K562 (cell line): ENCODE measurements around the gene SFR1. TPM values are rescaled to one million over a fixed set of nuclear protein-coding genes. Genes with fewer than 3 reads are reported as not detected.

ENCODE experiments used
- ATAC-seq: fragments of 200-7000 bp; cut with Tn5 transposase; 3 replicates; pipeline ENCODE4 v1.9.1; 2020; ENCODE audit warnings: moderate library complexity
- BruUV-seq: library from RNA; stranded (reverse); fragments of 400-500 nt; replicated peaks from 2 replicates; lab custom pipeline; 2021; lab: Mats Ljungman, UMichigan
- CTCF ChIA-PET: fragments of 300-600 bp; formaldehyde crosslinking; extraction: SDS; loops from one replicate; lab custom pipeline; 2021; ENCODE audit warnings: low intra/inter-chr PET ratio; lab: Yijun Ruan, JAX
- POLR2A ChIA-PET: fragments of 300-600, 350-650 bp; sonication (Branson Sonifier 250); formaldehyde crosslinking; extraction: SDS; loops from one replicate; lab custom pipeline; 2021; ENCODE audit warnings: antibody characterized with exemption, inconsistent platforms; lab: Yijun Ruan, JAX
- DNase-seq, 4 experiments: peaks; one replicate each; pipeline versions ENCODE4 v3.0.0 to v3.0.0-alpha.2; 2011 to 2018; ENCODE audit warnings: low spot score in 3 of 4, mixed read lengths in 3 of 4; ENCODE audit errors: extremely low read depth in 1 of 4
- FAIRE-seq: peaks from 2 replicates; lab custom pipeline; 2011; peaks lifted over from hg19 to GRCh38; lab: Jason Lieb, UNC
- H2AFZ ChIP-seq: 2 replicates; pipeline ENCODE4 v1.6.0; 2011; ENCODE audit warnings: low read depth, low read length, control low read depth, inconsistent platforms
- H3K27ac ChIP-seq: fragments of 200-600 bp; 3 replicates; pipeline ENCODE4 v1.8.0; 2011; ENCODE audit warnings: low read depth, mild to moderate bottlenecking, control low read depth, inconsistent platforms, low read length, moderate library complexity, mixed read lengths; ENCODE audit errors: extremely low read depth
- H3K27me3 ChIP-seq, 2 experiments: fragments of 300-600 bp in 1 of 2; 2 replicates in 1 of 2; 3 replicates in 1 of 2; pipeline versions ENCODE4 v1.6.0 to v1.8.0; 2011; ENCODE audit warnings: inconsistent platforms in 2 of 2, low read length in 2 of 2, mild to moderate bottlenecking in 1 of 2, mixed read lengths in 1 of 2, moderate library complexity in 1 of 2; ENCODE audit not compliant: control insufficient read depth in 2 of 2, insufficient read depth in 2 of 2
- H3K36me3 ChIP-seq: fragments of 300-600 bp; 3 replicates; pipeline ENCODE4 v1.8.0; 2011; ENCODE audit warnings: mild to moderate bottlenecking, low read length, inconsistent platforms; ENCODE audit not compliant: control insufficient read depth, insufficient read depth
- H3K4me1 ChIP-seq, 2 experiments: fragments of 200-600 bp in 1 of 2; replicated peaks in 1 of 2; 2 replicates in 1 of 2; 3 replicates in 1 of 2; pipeline versions ENCODE4 v1.5.1 to v1.8.0; 2011; ENCODE audit warnings: inconsistent platforms in 2 of 2, low read length in 2 of 2, mild to moderate bottlenecking in 1 of 2, mixed read lengths in 1 of 2, moderate library complexity in 1 of 2; ENCODE audit not compliant: control insufficient read depth in 2 of 2, insufficient read depth in 2 of 2
- H3K4me2 ChIP-seq: 2 replicates; pipeline ENCODE4 v1.6.1; 2011; ENCODE audit warnings: low read length, control low read depth, inconsistent platforms, mixed read lengths; ENCODE audit not compliant: insufficient read depth
- H3K4me3 ChIP-seq: fragments of 200-600 bp; sonication (generic), shearing (Covaris generic); 2 replicates; pipeline ENCODE4 v1.5.1; 2016; ENCODE audit warnings: control low read depth, inconsistent platforms
- H3K79me2 ChIP-seq: fragments of 200-600 bp; 3 replicates; pipeline ENCODE4 v1.8.0; 2011; ENCODE audit warnings: low read length, inconsistent platforms; ENCODE audit not compliant: control insufficient read depth, insufficient read depth
- H3K9ac ChIP-seq, 2 experiments: 2 replicates each; pipeline versions ENCODE4 v1.6.0 to v1.6.1; 2011; ENCODE audit warnings: low read depth in 2 of 2, low read length in 2 of 2, control low read depth in 1 of 2, inconsistent platforms in 1 of 2, mild to moderate bottlenecking in 1 of 2, mixed read lengths in 1 of 2; ENCODE audit not compliant: insufficient read depth in 1 of 2
- H3K9me1 ChIP-seq: one replicate; pipeline ENCODE4 v1.6.0; 2011; ENCODE audit warnings: inconsistent platforms, mild to moderate bottlenecking, low read length, moderate library complexity; ENCODE audit not compliant: control insufficient read depth, insufficient read depth
- H3K9me3 ChIP-seq: replicated peaks from 2 replicates; pipeline ENCODE4 v1.5.1; 2011; ENCODE audit warnings: low read depth, low read length, inconsistent platforms; ENCODE audit not compliant: control insufficient read depth, insufficient read depth
- H4K20me1 ChIP-seq: replicated peaks from 2 replicates; pipeline ENCODE4 v1.6.1; 2011; ENCODE audit warnings: low read length, inconsistent platforms, mixed read lengths; ENCODE audit not compliant: control insufficient read depth, insufficient read depth
- DMBX1 ChIP-seq: fragments of 250-450 bp; sonication (Bioruptor Pico); IDR thresholded peaks from 2 replicates; pipeline ENCODE4 v1.8.0; 2022; ENCODE audit warnings: inconsistent platforms, mild to moderate bottlenecking, moderate library complexity, borderline replicate concordance
- GMEB1 ChIP-seq: fragments of 250-450 bp; sonication (Bioruptor Pico); IDR thresholded peaks from 2 replicates; pipeline ENCODE4 v1.4.0; 2020; ENCODE audit warnings: mild to moderate bottlenecking
- HMG20B ChIP-seq: fragments of 250-450 bp; sonication (Bioruptor Pico); IDR thresholded peaks from 2 replicates; pipeline ENCODE4 v1.5.0; 2021; ENCODE audit warnings: mild to moderate bottlenecking
- MBD2 ChIP-seq: sonication (generic); IDR thresholded peaks from 2 replicates; pipeline ENCODE4 v1.6.1; 2016; ENCODE audit warnings: low read depth, borderline replicate concordance
- MEIS2 ChIP-seq: fragments of 450-650 bp; IDR thresholded peaks from 2 replicates; pipeline ENCODE4 v1.6.1; 2014; ENCODE audit warnings: mild to moderate bottlenecking; ENCODE audit not compliant: partially characterized antibody
- MNT ChIP-seq, 2 experiments: fragments of 450-650 bp; conservative IDR thresholded peaks; 2 replicates each; pipeline ENCODE4 v1.6.1; 2017; ENCODE audit warnings: mild to moderate bottlenecking in 2 of 2, moderate library complexity in 2 of 2
- NEUROD1 ChIP-seq: fragments of 150-350 bp; IDR thresholded peaks from 2 replicates; pipeline ENCODE4 v1.6.1; 2014; ENCODE audit warnings: borderline replicate concordance, low read length, low read depth; ENCODE audit not compliant: partially characterized antibody
- NFIC ChIP-seq: fragments of 450-650 bp; IDR thresholded peaks from 2 replicates; pipeline ENCODE4 v1.6.1; 2017; ENCODE audit warnings: mild to moderate bottlenecking, inconsistent platforms
- PBX2 ChIP-seq, 2 experiments: IDR thresholded peaks in 1 of 2; conservative IDR thresholded peaks in 1 of 2; 2 replicates each; pipeline ENCODE4 v1.6.1; 2016; ENCODE audit warnings: low read depth in 2 of 2, mild to moderate bottlenecking in 1 of 2, missing compliant biosample characterization in 1 of 2, missing genetic modification characterization in 1 of 2, moderate library complexity in 1 of 2
- RBM39 ChIP-seq: fragments of 200-400 bp; formaldehyde crosslinking; optimal IDR thresholded peaks from 2 replicates; pipeline ENCODE3; 2018; ENCODE audit warnings: low read depth, low read length
- RCOR1 ChIP-seq, 2 experiments: IDR thresholded peaks; 2 replicates each; pipeline ENCODE4 v1.6.1; 2012; ENCODE audit warnings: low read depth in 2 of 2, low read length in 2 of 2, borderline replicate concordance in 1 of 2, improper control_type of control experiment in 1 of 2
- U2AF1 ChIP-seq: fragments of 200-400 bp; formaldehyde crosslinking; optimal IDR thresholded peaks from 2 replicates; pipeline ENCODE3; 2017; ENCODE audit warnings: mild to moderate bottlenecking, low read depth, low read length, moderate library complexity
- ZNF184 ChIP-seq: sonication (generic); formaldehyde crosslinking; IDR thresholded peaks from 2 replicates; pipeline ENCODE4 v1.5.0; 2020; ENCODE audit warnings: missing genetic modification reagents
- ZSCAN32 ChIP-seq: fragments of 450-650 bp; formaldehyde crosslinking; IDR thresholded peaks from 2 replicates; pipeline ENCODE4 v1.4.0; 2020; ENCODE audit warnings: mild to moderate bottlenecking, moderate library complexity
- WGBS: fragments of 100-300 bp; shearing (Covaris generic); methylation state at CpG from one replicate; pipeline ENCODE4 v1.1.6; 2016; ENCODE audit warnings: low coverage, mixed read lengths; ENCODE audit not compliant: insufficient coverage; ENCODE audit errors: missing lambda C conversion rate; 5-methylcytosine and 5-hydroxymethylcytosine counted together
- in situ Hi-C: fragments of 300-500 bp; cut with MboI; formaldehyde crosslinking; loops from 4 replicates; pipeline ENCODE4 v1.15.0; 2018; ENCODE audit warnings: inconsistent platforms, mixed read lengths
- intact Hi-C: fragments of 100-400 bp; cut with micrococcal nuclease; formaldehyde crosslinking; loops from 2 replicates; pipeline ENCODE4 v1.14.2; 2022
- polyA plus RNA-seq, 8 experiments: library from polyadenylated mRNA; depleted of rRNA in 4 of 8; stranded (reverse) in 5 of 8; unstranded in 3 of 8; fragments of >200 nt; fragmentation: Nextera tagmentation in 2 of 8; fragmentation: Illumina TruSeq in 1 of 8; extraction: Ambion mirVana in 2 of 8; extraction: Trizol in 1 of 8; gene quantifications; 2 replicates each; pipeline versions ENCODE4 v1.2.1 to v1.2.3, GENCODE V29; 2011 to 2014; ENCODE audit warnings: inconsistent platforms in 1 of 8, missing spikeins in 1 of 8
- total RNA-seq, 7 experiments: library from RNA; depleted of rRNA in 6 of 7; stranded (reverse); fragments of >200 nt in 6 of 7; fragmentation: Illumina TruSeq in 2 of 7; extraction: Trizol in 2 of 7; gene quantifications; 2 replicates each; pipeline versions ENCODE4 v1.2.1 to v1.2.3, GENCODE V29; 2011 to 2021; ENCODE audit warnings: low replicate concordance in 1 of 7

SFR1 gene
- total and polyA plus RNA-seq, 9 of the 15 experiments (the other 6 are each of a cell fraction or from before 2014, with no cell fraction given): 4.3 to 18.7 (median 9.1) TPM

- DNase-seq: no peak
- Histone ChIP-seq H3K4me2 (no peak overlapping the region), H3K79me2 (no peaks in the 10 kb centered on the region), H3K36me3 (no peaks in the 10 kb centered on the region), H3K9me3 (no peaks in the 10 kb centered on the region), H4K20me1 (no peaks in the 10 kb centered on the region), H3K9ac (no peak overlapping the region), H3K4me3 (no peak overlapping the region), H2AFZ (no peak overlapping the region), H3K4me1 (no peaks in the 10 kb centered on the region), H3K9me1 (no peaks in the 10 kb centered on the region), H3K27ac (no peak overlapping the region), H3K27me3 (peaks cover 8 to 15% of the 10 kb centered on the region in 2 experiments; a peak in 3 of 5 replicates)
- no peak for TF ChIP-seq NEUROD1
- TF ChIP-seq HMG20B (CRISPR knock-in tag): no peak
- no peak for TF ChIP-seq U2AF1
- TF ChIP-seq RBM39: no peak
- TF ChIP-seq MBD2: no peak
- no peak for TF ChIP-seq MNT (conservative IDR thresholded peaks at IDR 0.05)
- no peak for TF ChIP-seq PBX2 (CRISPR knock-in tag; IDR thresholded peaks at IDR 0.05; ENCODE audit: low read depth)
- TF ChIP-seq PBX2 (tag; conservative IDR thresholded peaks at IDR 0.05; ENCODE audit: low read depth): no peak
- TF ChIP-seq MEIS2: no peak
- TF ChIP-seq ZSCAN32 (CRISPR knock-in tag): no peak
- no peak for TF ChIP-seq DMBX1 (CRISPR knock-in tag)
- TF ChIP-seq ZNF184 (CRISPR knock-in tag): no peak
- no peak for TF ChIP-seq NFIC
- TF ChIP-seq RCOR1 (IDR thresholded peaks at IDR 0.05; ENCODE audit: borderline replicate concordance in 1 of 2, low read depth in 2 of 2, low read length in 2 of 2): no peak
- TF ChIP-seq GMEB1 (CRISPR knock-in tag): no peak
- no peak for ATAC-seq
- in situ Hi-C loops (no loop called here), intact Hi-C loops (no loop called here)
- 0% methylated on average over 3 of the region's 5 CpGs for WGBS
- POLR2A ChIA-PET: interaction anchor here (1.3 kb wide), 1 partner anchor 44 kb away, joined by 5 read pairs; the partner anchor contains the start of gene SFR1
- CTCF ChIA-PET: no interaction called here
- no TSS peak for BruUV-seq
- no peak for FAIRE-seq
Measured at GRCh38 chr10:104077663-104078151, 44.3 kb upstream of the SFR1 start.
